Neural progenitor cell (in vitro differentiated cells): ENCODE results near the gene PMPCA.

ENCODE experiments used
- EZH2 ChIP-seq: fragments of 200-600 bp; sonication (generic); IDR thresholded peaks from 2 replicates; pipeline ENCODE4 v1.6.1; 2017; ENCODE audit warnings: antibody characterized with exemption, mild to moderate bottlenecking, moderate library complexity
- EZH2phosphoT487 ChIP-seq: fragments of 200-600 bp; sonication (generic); IDR thresholded peaks from 2 replicates; pipeline ENCODE4 v1.6.1; 2017; ENCODE audit warnings: antibody characterized with exemption
- TF ChIP-seq, protein P1 (sequence below): fragments of 200-600 bp; sonication (generic); IDR thresholded peaks from 2 replicates; pipeline ENCODE4 v1.5.1; 2017; ENCODE audit warnings: antibody characterized with exemption, mild to moderate bottlenecking

DNA sequence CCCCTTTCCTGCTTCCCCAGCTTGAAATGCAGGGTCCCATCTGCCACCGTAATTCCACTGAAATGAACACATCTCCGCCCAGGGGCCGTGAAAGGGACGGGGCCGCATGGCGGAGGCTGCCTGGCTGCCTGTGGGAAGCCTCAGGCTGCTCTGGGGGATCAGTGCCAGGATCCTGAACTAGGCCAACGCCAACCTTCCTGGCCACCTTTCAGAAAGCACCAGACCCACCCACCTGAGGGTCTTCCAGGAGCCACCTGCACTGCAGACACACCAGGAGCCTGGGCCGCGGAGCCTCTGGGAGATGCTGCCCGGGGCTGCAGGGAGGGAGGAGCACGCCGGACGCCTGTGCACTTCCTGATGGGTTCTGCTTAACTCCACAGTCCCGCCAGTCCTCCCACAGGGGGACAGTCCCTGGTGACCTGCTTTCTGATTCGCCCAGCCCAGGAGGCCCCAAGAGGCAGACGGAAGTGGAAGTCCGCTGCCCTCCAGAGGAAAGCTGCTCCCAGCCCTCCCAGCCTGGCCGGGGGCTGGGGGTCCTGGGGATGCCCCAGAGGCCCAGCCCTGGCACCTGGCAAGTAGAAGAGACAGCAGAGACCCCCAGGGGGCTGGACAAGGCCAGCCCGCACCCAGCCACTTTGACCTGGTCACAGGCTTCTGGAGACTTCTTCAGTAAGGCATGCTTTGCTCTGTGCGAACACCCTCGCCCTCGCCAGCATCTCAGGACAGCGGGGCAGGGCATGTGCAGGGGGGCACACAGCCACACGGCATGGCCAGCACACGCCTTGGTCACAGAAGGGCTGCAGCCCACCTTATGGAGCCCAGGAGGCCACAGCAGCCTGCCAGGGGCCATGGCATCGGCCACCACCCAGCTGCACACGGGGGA is 36.9 kb upstream of the PMPCA start, which contains the start of gene CARD9:
- TF ChIP-seq, protein P1, sequence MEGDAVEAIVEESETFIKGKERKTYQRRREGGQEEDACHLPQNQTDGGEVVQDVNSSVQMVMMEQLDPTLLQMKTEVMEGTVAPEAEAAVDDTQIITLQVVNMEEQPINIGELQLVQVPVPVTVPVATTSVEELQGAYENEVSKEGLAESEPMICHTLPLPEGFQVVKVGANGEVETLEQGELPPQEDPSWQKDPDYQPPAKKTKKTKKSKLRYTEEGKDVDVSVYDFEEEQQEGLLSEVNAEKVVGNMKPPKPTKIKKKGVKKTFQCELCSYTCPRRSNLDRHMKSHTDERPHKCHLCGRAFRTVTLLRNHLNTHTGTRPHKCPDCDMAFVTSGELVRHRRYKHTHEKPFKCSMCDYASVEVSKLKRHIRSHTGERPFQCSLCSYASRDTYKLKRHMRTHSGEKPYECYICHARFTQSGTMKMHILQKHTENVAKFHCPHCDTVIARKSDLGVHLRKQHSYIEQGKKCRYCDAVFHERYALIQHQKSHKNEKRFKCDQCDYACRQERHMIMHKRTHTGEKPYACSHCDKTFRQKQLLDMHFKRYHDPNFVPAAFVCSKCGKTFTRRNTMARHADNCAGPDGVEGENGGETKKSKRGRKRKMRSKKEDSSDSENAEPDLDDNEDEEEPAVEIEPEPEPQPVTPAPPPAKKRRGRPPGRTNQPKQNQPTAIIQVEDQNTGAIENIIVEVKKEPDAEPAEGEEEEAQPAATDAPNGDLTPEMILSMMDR, result no peak
- no peak for TF ChIP-seq EZH2
- TF ChIP-seq EZH2phosphoT487, result no peak
